Activated CD4-positive, alpha-beta T cell treated with anti-CD3 and anti-CD28 coated beads for 1 hour (primary cell): ENCODE data around the gene SYNPR.

Experiments
- DNase-seq: peaks from one replicate; pipeline ENCODE4 v3.0.0-alpha.2; 2020

Gene SYNPR

DNA sequence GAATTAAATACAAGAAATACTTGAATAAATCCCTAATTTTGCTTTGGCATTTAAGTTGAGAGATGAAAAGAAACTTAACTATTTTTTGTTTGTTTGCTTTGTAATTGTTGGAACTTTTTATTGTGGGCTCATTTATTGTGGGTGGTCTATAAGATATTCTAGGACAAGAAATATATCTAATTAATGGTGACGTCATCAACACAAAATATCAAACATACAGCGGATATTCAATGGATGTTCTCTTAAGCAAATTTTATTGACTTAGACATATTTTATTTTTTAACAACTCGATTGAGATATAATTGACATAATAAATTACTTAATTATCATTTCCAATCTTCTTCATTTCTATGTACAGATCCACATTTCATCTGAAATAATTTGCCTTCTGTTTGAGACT lies 30.0 kb downstream of the SYNPR start:
- no peak for DNase-seq

DNA sequence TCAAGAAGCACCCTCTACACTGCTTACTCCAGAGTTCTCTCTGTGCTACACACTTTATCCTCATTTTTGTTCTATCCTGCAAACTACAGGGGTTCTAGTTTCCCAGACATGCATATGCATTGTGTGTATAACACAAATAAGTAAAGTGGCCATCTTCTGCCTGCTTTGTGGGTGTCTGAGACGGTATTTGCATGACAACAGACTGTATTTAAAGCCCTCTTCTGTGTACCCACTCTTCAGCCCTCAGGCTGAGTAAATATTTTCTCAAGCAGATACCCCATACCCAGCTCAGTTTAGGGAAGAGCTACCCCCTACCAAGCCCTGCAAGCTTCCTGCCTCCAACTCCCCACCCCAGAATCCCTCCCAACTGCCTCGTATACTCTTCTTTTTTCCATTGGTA lies 31.7 kb downstream of the SYNPR start:
- no peak for DNase-seq

DNA sequence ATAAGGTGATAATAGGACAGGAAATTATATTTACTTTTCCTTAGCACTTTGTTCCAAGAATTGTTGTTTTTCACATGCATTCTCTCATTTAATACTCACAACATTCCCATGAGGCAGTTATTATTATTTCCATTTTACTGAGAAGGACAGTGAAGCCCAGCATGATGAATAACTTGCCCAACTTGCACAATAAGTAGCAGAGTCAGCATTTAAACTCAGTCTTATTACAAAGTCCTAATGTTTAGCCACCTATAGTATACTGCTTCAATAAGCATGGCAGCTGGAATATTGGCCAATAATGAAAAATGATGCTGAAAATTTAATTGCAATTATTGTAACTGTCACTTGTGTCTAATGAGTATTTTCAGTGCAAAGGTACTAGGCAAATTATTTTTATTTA lies 45.7 kb downstream of the SYNPR start:
- DNase-seq, result no peak

DNA sequence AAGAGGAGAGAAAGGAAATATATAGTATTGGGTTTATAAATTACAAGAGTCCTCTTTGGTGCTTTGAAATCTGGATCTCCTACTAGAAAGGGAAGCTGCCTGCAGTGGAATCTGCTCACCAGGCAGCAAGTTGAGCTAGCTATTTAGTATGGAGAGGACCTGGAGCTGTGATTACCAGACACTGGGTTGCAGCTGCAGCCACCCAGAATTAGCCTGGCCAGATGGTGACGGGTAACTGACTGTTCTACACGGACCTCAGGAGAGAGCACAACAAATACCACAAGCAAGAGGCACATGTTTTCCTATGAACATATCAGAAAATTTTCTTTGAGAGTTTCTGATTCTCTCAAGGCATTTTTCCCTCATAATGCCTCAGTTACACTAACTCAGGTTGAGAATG lies 46.5 kb downstream of the SYNPR start:
- DNase-seq, result no peak

DNA sequence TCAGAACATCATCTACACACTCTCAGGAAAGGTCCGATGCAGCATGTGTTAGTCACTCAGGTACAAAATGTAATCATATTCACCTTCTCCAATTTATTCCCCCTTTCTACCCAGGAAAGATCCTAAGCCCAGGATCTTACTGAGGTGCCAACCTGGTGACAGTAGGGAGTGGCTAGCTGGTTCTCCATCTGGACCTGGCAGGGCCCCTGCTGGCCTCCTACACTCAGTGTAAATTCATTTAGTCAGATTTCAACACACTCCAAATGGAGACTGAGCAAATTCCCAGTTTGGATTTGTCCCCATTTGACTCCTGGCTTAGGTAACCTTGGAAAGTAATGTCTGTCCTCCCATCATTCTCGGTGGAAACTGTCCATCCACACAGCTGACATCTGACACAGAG lies 47.3 kb downstream of the SYNPR start:
- no peak for DNase-seq

DNA sequence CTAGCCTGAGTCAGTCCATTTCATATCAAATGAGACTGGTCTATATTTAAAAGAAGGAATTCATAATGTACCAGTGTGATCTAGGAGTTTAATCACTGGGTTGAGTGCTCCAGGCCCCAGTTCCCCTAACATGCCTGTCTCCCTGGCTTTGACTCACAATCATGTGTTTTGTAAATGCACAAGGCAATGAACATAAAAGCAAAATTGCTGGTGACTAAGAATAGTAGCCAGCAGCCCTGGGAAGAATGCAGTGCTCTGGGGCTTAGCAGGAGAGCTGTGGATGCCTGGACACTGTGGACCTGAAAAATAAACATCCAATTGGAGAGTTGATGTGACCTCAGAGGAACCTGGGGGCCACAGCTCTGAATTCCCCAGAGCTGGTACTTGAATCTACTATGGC lies 50.3 kb downstream of the SYNPR start:
- no peak for DNase-seq

DNA sequence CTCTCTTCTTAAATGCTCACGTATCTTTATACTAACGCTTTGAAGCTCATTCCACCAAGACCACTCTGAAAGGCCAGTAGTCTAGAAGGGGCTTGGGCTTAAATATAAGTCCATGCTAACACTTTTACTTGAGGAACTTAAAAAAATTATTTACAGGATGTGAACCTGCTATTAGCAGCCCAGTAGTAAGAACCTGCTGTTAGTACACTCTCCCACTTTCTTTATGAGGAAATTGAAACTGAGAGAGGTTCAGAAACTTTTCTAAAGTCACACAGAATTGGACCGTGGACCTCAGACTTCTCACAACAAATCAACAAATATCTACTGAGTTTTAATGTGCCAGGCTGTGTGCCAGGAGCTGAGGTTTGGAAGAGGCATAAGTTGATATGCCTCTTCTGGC lies 53.4 kb downstream of the SYNPR start:
- DNase-seq, result no peak

DNA sequence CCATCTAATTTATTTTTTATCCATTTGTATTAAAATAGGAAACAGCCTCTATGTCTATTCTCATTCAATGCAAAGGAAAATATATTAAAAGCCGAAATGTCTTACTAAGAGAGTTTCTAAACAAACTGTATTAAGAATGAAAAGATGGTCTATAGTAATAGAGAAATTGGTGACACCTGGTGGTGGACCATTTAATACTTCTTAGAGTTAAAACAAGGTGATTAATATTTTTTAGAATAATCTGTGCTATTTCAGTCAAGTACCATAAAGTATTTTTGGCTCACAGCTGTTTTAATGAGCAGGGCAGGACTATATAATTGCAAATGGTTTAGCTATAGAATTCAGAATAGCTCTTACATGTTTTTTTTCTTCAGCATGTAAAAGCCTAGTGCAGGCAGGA lies 55.7 kb downstream of the SYNPR start:
- no peak for DNase-seq

DNA sequence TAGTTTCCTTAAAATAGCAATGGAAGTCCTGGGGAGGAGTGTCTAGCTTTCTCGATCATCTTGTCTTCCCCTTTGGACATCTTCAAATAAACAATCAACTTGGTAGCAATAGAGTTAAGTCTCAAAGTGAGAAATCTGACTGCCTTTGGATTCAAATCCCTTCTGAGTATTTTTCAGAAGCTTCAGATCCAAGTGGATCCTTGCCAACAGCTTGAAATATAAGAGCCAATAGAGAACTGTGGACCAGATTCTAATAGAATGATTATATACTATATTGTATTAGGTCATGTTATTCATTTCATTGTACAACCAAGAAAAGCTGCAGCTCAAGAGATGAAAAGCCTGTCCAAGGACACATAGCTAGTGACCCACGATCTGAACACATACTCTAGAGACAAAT lies 60.2 kb downstream of the SYNPR start:
- DNase-seq, result no peak

DNA sequence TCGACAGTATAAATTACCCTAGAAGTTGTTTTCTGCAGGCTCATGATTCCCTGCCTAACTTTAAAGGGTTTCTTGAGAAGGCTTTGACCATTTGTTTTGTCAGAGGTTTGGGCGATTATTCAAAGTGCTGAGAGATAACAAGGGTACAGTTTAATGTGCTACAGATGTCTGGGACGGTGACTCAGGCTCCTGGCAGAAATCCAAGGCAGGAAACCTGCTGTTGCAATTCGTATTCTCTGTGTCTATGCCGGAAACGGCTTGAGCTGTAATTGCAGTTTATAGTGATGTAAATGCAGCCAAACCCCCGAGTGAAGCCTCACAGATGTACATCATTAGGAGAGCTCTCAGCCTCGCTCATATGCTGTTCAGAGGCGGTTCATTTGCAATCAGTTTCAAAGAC lies 65.6 kb downstream of the SYNPR start:
- no peak for DNase-seq

DNA sequence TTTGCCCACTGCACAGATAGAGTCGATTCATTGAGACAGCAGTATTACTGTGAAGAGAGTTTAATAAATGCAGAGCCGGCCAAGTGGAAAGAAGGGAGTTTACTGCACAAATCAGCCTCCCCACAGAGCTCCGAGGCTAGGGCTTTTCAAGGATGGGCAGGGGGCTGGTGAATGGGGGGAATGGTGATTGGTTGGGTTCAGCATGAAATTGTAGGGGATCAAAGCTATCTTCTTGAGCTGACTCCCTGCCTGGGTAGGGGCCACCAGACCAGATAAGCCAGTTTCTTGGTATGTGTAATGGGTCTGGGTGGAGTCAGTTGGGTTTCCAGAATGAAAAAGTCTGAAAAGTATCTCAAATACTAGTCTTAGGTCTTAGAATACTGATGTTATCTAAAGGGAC lies 66.6 kb downstream of the SYNPR start:
- no peak for DNase-seq

DNA sequence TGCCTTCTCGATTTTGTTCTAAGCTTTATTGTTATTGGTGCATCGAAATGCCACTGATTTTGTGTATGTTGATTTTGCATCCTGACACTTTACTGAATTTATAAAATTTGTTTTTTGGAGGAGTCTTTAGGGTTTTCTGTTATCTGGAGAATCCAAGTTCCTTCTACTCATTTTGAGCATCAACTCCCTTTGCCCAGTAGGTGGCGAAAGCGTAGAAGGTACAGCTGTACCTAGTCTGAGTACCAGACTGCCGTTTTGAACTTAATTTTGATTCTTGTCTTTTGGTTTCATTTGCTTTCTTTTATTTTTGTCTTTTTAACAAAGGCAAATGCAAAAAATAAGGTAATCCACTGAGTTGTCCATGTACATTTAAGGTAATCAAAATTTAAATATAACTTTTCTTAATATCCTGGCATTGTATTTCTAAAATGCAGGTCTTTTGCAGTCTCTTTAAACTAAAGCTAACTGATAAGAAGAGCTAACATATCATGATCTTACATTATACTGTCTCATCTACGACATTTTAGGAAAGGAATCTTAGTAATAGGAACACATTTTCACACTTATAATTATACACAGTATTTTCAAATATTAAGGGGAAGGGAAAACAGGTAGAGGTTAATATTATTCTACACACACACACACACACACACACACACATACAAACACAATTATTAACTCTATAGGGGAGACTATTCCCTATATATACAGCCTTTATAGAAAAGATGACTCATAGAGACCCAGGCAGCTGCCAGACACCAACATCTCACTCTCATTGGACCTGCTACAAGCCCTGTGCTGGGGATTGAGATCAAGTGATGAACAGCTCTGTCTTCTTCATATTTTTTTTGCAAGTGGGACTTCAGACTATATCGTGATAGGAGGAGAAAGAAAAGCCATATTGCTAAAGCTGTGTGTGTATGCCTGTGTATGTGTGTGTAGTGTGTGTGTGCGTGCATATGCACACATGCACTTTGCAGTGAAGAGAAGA lies 71.8 kb downstream of the SYNPR start:
- no peak for DNase-seq

DNA sequence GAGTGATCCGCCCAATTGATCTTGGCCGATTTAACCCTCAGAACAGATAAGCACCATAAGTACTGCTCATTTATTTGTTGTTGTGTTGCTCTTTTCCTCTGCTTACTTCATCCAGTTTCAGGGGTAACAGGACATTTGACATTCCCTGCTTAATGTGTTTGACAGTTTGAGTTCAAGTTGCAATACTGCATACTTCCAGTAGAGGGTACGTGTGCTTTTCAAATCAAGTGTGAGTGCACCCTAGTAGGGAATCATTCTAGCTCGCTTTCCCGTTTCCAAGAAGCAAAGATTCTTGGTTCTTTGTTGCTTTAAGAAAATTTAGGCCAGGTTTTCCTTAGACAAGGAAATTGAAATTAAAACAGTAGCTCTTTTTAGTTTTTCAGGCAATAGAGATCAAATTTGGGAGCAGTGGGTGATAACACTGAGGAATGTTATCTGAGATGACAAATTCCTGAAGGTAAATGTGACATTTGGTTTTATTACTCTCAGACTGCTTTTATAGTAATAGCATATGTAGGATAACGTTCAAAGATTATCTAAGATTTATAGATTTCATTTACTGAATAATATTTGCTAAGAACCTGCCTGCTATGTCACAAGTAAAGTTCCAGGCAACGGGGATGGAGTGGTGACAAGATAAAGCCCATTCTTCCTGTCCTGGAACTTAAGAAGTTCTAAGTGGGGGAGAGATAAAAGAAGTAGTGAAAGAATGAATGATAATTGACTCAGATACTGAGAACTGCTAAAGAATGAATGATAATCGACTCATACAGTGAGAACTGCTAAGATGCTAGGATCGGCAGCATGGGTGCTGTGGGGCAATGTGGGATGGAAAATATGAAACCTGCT lies 73.3 kb downstream of the SYNPR start:
- DNase-seq, result no peak

DNA sequence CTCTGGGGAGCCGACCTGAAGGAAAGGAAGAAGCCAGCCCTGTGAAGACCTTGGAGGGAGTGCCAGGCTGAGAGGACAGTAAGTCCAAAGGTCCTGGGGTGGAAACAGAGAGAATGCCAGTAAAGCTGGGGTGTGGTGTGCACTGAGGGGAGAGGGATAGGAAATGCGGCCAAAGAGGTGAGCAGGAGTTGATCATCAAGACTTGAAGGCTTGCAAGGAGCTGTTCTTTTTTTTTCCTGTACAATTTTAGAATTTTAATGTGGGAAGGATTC lies 73.8 kb downstream of the SYNPR start:
- DNase-seq, result no peak

DNA sequence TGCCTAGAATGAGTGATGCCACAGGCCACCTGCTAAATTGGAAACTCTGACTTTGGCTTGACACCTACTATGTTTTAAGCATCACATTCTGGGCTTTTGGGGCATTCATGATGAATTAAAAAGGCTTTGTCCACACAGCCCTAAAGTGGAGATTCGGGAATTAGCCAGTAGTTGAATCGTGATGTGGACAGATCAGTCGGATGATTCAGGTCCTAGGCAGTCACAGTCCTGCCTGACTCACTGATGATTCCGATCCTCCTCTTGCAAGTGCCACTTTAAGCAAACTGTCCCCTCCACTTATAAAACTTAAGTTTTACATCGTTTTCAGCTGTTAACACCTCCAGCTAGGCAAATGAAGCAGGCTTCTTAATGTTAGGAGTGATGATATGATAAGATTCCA lies 75.3 kb downstream of the SYNPR start:
- no peak for DNase-seq

DNA sequence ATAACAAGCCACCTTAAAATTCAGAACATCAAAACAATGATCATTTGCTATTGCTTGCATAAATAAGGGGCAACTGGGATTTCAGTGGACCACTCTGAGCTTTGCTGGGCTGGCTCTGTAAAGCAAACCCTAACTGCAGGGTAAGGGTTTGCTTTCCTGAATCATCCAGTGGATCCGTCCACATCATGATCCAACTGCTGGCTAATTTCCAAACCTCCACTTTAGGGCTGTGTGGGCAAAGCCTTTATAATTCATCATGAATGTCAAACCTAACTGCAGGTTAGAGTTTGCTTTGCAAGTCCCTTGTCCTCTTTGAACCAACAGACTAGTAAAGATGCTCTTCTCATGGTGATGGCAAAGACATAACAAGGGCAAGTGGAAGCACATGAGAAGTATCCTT lies 76.1 kb downstream of the SYNPR start:
- DNase-seq, result no peak

DNA sequence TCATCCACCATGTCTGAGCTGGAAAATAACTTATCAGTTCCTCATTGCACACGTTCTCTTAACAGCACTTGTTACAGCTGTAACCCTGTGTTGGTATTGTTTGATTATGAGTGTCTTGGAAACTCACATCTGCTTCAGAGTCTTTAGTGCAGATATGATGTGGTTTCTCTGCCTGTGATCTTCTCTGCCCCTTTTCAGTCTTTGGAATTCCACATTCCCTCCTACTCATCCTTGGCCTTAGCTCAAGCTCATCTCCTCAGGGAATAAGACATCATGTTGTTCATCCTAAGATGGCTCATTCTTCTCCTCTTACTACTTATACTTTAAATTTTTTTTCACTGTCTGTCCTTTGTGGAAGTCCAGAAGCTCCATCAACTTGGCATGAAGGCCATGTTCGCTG lies 77.7 kb downstream of the SYNPR start:
- DNase-seq, result no peak

DNA sequence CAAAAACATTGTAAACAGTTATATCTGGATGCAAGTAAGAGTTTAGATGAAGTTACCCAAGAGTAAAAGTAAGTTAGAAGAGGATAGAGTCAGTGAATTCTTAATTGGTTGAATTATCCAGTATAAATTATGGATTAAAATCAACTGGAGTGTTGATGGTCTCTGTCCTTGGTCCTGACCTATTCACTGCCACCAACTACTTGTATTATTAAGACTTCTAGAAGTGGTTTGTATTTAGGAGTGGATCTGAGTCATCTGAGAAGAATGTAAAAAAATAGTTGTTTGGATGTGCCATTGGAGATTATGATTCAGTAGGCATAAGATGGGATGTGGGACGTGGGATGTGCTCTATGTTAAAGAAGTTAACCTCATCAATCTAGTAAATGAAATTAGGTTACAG lies 86.4 kb downstream of the SYNPR start:
- DNase-seq, result no peak

DNA sequence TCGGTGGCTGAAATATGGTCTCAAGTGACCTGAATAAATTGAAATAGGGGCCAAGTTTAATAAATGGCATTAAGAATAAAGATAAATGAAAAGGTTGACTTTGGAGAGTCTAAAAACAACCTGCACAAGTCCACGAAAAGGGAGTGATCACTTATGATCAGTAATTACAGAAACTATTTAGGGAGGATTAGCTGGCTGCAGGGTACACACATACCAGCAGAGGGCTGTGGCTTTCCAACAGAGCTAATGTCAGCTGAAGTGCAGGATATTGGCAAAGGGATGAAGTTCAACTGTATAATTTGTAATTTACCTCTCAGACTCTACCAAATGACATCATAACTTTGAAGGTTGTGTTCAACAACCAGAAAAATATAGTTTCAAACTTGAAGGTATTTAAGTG lies 86.8 kb downstream of the SYNPR start:
- no peak for DNase-seq

DNA sequence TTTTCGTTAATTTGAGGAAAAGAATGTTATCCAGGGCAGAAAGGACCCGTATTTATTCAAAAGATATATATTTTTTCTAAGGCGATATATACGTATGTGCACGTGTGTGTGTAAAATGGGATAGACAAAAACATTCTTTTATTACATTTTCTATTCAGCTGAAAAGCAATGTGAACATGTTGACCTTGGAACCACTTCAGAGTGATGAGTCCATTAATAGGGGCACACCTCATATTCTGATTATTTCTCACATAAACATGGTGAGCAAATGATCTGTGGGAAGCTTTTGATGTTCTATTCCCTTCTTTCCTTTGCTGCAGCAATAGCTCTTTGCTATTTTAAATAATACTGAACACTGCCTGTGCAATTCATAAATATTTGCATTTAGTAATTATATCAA lies 87.6 kb downstream of the SYNPR start:
- no peak for DNase-seq

DNA sequence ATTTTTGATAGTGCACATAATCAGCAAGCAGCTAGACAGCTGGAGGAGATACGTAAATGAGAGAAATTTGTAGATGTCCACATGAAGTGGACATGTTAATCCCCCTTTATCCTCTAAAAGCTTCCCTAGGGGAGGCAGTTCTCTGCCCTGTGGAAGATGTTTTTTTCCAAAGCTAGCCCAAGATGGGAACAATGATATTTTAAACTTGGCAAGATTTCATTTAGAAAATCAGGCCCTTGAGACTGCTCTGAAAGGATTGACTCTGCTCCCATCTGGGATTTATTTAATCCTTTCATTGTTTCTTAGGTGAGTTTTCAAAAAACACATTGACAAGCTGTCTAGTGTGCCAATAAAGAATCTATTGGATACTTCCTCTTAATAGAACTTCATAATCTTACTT lies 92.0 kb downstream of the SYNPR start:
- DNase-seq, result no peak

DNA sequence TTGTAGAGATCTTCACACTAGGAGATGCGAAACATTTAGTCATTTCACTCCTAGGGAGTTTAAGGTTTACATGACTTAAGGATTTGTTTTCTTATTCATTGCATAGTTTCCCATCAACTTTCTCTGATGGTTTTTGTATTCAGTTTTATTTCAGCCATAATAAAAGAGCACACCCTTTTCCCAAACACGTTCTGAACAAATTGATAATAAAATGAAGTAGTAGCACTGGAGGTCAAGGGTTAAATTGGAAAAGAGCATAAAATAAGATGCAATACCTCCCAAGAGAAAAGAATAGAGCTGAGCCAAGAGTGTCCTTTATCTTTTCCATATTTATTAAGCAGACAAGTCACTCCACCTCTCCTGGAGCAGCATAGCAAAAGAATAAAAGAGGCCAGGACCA lies 104.9 kb downstream of the SYNPR start:
- DNase-seq, result no peak

DNA sequence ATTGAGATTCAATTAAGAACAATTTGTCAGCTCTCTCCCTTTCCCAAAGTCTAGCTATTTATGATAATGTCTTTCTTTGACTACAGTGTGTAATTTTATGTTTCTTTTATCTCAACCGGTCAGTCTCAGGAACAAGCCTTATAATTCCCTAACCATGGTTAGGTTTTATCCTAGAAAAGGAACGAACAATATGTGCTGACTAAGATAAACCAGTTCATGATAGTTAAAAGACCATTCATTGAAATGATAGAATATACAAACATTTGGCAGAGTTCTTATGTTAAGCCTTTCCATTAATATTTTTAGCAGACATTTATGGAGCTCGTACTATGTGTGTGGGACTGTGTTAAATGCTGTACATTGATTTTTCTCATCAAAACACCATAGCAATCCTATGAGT lies 106.3 kb downstream of the SYNPR start:
- no peak for DNase-seq

DNA sequence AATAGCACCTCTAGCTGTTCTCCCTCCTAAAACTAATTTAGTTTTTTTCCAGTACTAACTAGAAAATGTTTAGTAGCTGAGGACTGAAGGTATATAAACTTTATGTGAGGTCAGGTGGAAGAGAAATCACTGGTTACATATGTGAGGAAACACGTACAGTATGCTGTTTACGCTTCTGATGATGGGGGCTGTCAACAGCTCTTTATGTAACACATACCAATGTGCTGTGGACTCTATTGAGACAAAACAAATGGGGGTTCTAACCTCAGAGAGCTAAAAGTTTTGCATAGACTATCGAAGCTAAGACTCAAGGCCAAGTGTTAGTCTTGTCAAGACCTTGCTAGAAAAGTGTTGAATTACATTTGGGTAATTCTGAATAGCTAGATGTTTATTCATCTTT lies 107.5 kb downstream of the SYNPR start:
- no peak for DNase-seq

DNA sequence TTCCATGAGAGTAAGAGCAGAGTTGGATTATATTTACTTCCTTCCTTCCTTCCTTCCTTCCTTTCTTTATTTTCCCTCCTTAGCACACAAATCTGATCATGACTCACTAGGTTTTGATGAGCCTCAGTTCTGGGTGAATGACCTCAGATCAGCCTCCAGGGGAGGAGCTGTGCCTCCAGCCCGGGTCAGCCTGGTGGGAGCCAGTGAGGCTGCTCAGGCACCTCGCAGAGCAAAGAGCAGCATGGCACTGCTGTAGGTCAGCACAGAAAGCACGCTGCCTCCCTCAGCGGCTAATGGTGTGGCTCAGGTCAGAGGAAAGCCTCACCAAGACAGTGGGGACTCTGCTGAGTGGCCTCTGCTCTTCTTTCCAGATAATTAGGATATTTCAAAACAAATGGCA lies 108.5 kb downstream of the SYNPR start:
- no peak for DNase-seq
